DMS53 (cell line): Measurements from ENCODE around the gene TMEM63C.

Experiments
- DNase-seq: peaks from one replicate; lab custom pipeline; 2025; lab: John Stamatoyannopoulos, UW

The TMEM63C gene

GRCh38 chr14:77181603-77182437 lies at the start of gene TMEM63C:
TMEM63C (plus strand) TSS chr14:77181798; CDS start chr14:77218814, 37,016 bp downstream.
- peak; percentile 96 for DNase-seq

GRCh38 chr14:77131871-77132486 lies 49.6 kb upstream of the TMEM63C start:
- no peak for DNase-seq

GRCh38 chr14:77133720-77134338 lies 47.8 kb upstream of the TMEM63C start:
- DNase-seq, result peak; percentile 9

- no peak for DNase-seq
Observed at GRCh38 chr14:77139022-77139421, 42.6 kb upstream of the TMEM63C start.

- DNase-seq, result peak; percentile 73
Observed at GRCh38 chr14:77139540-77140358, 41.8 kb upstream of the TMEM63C start.

GRCh38 chr14:77140359-77141213 lies 41.0 kb upstream of the TMEM63C start:
- peak; percentile 45 for DNase-seq

GRCh38 chr14:77141214-77142004 lies 40.2 kb upstream of the TMEM63C start, which contains the start of gene ZDHHC22:
ZDHHC22 (minus strand) TSS chr14:77141791; CDS start chr14:77139738, 2,053 bp downstream.
- DNase-seq, result peak; percentile 59

GRCh38 chr14:77142005-77142800 lies 39.4 kb upstream of the TMEM63C start:
- no peak for DNase-seq

- peak; percentile 23 for DNase-seq
Observed at GRCh38 chr14:77143071-77143470, 38.5 kb upstream of the TMEM63C start.

- DNase-seq, result no peak
Observed at GRCh38 chr14:77144412-77145115, 37.0 kb upstream of the TMEM63C start.

- DNase-seq, result no peak
Observed at GRCh38 chr14:77145975-77146740, 35.4 kb upstream of the TMEM63C start.

GRCh38 chr14:77148510-77149231 lies 32.9 kb upstream of the TMEM63C start:
- peak; percentile 73 for DNase-seq

- peak; percentile 43 for DNase-seq
Observed at GRCh38 chr14:77151245-77151644, 30.4 kb upstream of the TMEM63C start.

- DNase-seq, result peak; percentile 80
Observed at GRCh38 chr14:77151918-77152588, 29.5 kb upstream of the TMEM63C start.

GRCh38 chr14:77153802-77154201 lies 27.8 kb upstream of the TMEM63C start:
- DNase-seq, result no peak

- no peak for DNase-seq
Observed at GRCh38 chr14:77154421-77154820, 27.2 kb upstream of the TMEM63C start.

GRCh38 chr14:77155083-77155482 lies 26.5 kb upstream of the TMEM63C start:
- DNase-seq, result no peak
